Measurements from ENCODE around the gene FOSL2. TPM values are rescaled to one million over a fixed set of nuclear protein-coding genes. Genes with fewer than 3 reads are reported as not detected.

FOSL2 gene
- total RNA-seq, 1 experiment from 2014 or later = 34.2 TPM

- Histone ChIP-seq H3K27me3 (ENCODE audit: low read length) (no peaks in the 10 kb centered on the region), H3K36me3 (ENCODE audit: low read depth, low read length) (no peaks in the 10 kb centered on the region), H3K9me3 (ENCODE audit: low read length) (no peaks in the 10 kb centered on the region), H3K4me2 (ENCODE audit: low read length) (no peak overlapping the region), H3K9ac (ENCODE audit: low read length) (no peak overlapping the region), H3F3A (ENCODE audit: low read length, unreplicated experiment) (no peaks in the 10 kb centered on the region), H3K4me3 (ENCODE audit: low read length) (no peak overlapping the region), H3K4me1 (ENCODE audit: insufficient read depth, low read length) (peaks cover 36% of the 10 kb centered on the region), H3K79me2 (ENCODE audit: low read length) (no peaks in the 10 kb centered on the region), H3K9me2 (replicated peaks; ENCODE audit: low read length) (no peaks in the 10 kb centered on the region), H3K27ac (ENCODE audit: low read length) (no peak overlapping the region), H4K20me1 (ENCODE audit: low read length) (no peaks in the 10 kb centered on the region), H2AFZ (ENCODE audit: low read length) (no peak overlapping the region)
- BruUV-seq (replicated peaks) = no TSS peak
- CTCF ChIA-PET = no interaction called here
- POLR2A ChIA-PET (ENCODE audit: unreplicated experiment) = no interaction called here
- DNase-seq (no peak), ATAC-seq (no peak)
- intact Hi-C loops (cut with micrococcal nuclease) = no loop called here
- TF ChIP-seq EZH2 (IDR thresholded peaks at IDR 0.05; ENCODE audit: low read length, unreplicated experiment) (no peak), EZH2phosphoT487 (IDR thresholded peaks at IDR 0.05; ENCODE audit: borderline replicate concordance, low read length) (no peak)
- TF ChIP-seq, protein P1, sequence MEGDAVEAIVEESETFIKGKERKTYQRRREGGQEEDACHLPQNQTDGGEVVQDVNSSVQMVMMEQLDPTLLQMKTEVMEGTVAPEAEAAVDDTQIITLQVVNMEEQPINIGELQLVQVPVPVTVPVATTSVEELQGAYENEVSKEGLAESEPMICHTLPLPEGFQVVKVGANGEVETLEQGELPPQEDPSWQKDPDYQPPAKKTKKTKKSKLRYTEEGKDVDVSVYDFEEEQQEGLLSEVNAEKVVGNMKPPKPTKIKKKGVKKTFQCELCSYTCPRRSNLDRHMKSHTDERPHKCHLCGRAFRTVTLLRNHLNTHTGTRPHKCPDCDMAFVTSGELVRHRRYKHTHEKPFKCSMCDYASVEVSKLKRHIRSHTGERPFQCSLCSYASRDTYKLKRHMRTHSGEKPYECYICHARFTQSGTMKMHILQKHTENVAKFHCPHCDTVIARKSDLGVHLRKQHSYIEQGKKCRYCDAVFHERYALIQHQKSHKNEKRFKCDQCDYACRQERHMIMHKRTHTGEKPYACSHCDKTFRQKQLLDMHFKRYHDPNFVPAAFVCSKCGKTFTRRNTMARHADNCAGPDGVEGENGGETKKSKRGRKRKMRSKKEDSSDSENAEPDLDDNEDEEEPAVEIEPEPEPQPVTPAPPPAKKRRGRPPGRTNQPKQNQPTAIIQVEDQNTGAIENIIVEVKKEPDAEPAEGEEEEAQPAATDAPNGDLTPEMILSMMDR (conservative IDR thresholded peaks at IDR 0.05; ENCODE audit: low read depth, low read length) = no peak
Observed at GRCh38 chr2:28363686-28364280, 28.9 kb upstream of the FOSL2 start.

DNA sequence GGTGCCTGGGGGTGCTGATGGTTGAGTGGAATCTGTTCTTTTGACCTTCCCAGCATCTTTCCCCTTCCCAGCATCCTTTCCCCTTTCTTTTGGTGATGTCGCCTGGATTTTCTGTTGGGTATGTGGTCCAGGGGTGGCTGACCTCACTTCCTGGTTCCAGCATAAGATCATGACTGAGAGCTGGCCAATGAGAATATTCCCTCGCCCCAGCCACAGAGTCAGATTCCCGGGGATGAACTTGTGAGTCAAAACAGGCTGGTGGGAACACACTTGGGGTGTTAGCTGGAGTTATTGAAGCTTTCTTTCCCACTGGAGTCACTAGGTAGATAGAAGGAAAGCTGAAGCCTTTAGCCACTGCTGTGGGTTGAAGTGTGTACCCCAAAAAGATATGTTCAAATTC, 28.0 kb upstream of the FOSL2 start:
- CTCF ChIA-PET = no interaction called here
- no peak overlapping the region for H2AFZ ChIP-seq (ENCODE audit: low read length)
- no peak overlapping the region for H3K27ac ChIP-seq (ENCODE audit: low read length)
- H3K36me3 ChIP-seq (ENCODE audit: low read depth, low read length) = no peaks in the 10 kb centered on the region
- no peaks in the 10 kb centered on the region for H4K20me1 ChIP-seq (ENCODE audit: low read length)
- DNase-seq (no peak), ATAC-seq (no peak)
- H3K9ac ChIP-seq (ENCODE audit: low read length) = no peak overlapping the region
- H3K27me3 ChIP-seq (ENCODE audit: low read length) = no peaks in the 10 kb centered on the region
- no peak for TF ChIP-seq EZH2 (IDR thresholded peaks at IDR 0.05; ENCODE audit: low read length, unreplicated experiment)
- TF ChIP-seq EZH2phosphoT487 (IDR thresholded peaks at IDR 0.05; ENCODE audit: borderline replicate concordance, low read length) = no peak
- TF ChIP-seq, protein P1 (conservative IDR thresholded peaks at IDR 0.05; ENCODE audit: low read depth, low read length) = no peak
- no TSS peak for BruUV-seq (replicated peaks)
- H3K9me2 ChIP-seq (replicated peaks; ENCODE audit: low read length) = no peaks in the 10 kb centered on the region
- no peak overlapping the region for H3K4me3 ChIP-seq (ENCODE audit: low read length)
- H3K4me1 ChIP-seq (ENCODE audit: insufficient read depth, low read length) = peaks cover 32% of the 10 kb centered on the region
- no peaks in the 10 kb centered on the region for H3K9me3 ChIP-seq (ENCODE audit: low read length)
- intact Hi-C loops (cut with micrococcal nuclease) = no loop called here
- H3K79me2 ChIP-seq (ENCODE audit: low read length) = no peaks in the 10 kb centered on the region
- no peaks in the 10 kb centered on the region for H3F3A ChIP-seq (ENCODE audit: low read length, unreplicated experiment)
- no peak overlapping the region for H3K4me2 ChIP-seq (ENCODE audit: low read length)
- POLR2A ChIA-PET (ENCODE audit: unreplicated experiment) = no interaction called here

DNA sequence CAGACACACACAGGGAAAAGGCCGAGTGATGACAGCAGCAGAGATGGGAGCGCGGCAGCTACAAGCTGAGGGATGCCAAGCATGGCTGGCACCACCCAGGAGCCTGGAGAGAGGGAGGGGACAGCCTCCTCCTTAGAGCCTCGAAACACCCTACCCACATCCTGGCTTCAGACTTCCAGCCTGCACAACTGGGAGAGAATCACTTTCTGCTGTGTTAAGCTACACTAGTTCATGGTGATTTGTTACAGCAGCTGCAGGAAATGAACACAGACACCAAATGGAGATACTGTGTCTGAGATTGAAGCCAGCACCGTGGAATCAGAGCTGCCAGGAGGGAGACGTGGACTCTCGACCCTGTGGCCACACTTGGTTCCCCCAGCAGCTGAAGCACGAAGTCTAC, 27.5 kb upstream of the FOSL2 start:
- CTCF ChIA-PET = no interaction called here
- no peak overlapping the region for H2AFZ ChIP-seq (ENCODE audit: low read length)
- BruUV-seq (replicated peaks) = no TSS peak
- H3K36me3 ChIP-seq (ENCODE audit: low read depth, low read length) = no peaks in the 10 kb centered on the region
- no peaks in the 10 kb centered on the region for H3K9me3 ChIP-seq (ENCODE audit: low read length)
- TF ChIP-seq EZH2 (IDR thresholded peaks at IDR 0.05; ENCODE audit: low read length, unreplicated experiment) (no peak), EZH2phosphoT487 (IDR thresholded peaks at IDR 0.05; ENCODE audit: borderline replicate concordance, low read length) (no peak)
- TF ChIP-seq, protein P1 (conservative IDR thresholded peaks at IDR 0.05; ENCODE audit: low read depth, low read length) = no peak
- no peaks in the 10 kb centered on the region for H3K79me2 ChIP-seq (ENCODE audit: low read length)
- H3F3A ChIP-seq (ENCODE audit: low read length, unreplicated experiment) = no peaks in the 10 kb centered on the region
- POLR2A ChIA-PET (ENCODE audit: unreplicated experiment) = no interaction called here
- no peaks in the 10 kb centered on the region for H4K20me1 ChIP-seq (ENCODE audit: low read length)
- no peaks in the 10 kb centered on the region for H3K27me3 ChIP-seq (ENCODE audit: low read length)
- H3K4me3 ChIP-seq (ENCODE audit: low read length) = no peak overlapping the region
- intact Hi-C loops (cut with micrococcal nuclease) = no loop called here
- H3K9ac ChIP-seq (ENCODE audit: low read length) = no peak overlapping the region
- DNase-seq (no peak), ATAC-seq (no peak)
- H3K27ac ChIP-seq (ENCODE audit: low read length) = no peak overlapping the region
- peaks cover 32% of the 10 kb centered on the region for H3K4me1 ChIP-seq (ENCODE audit: insufficient read depth, low read length)
- no peak overlapping the region for H3K4me2 ChIP-seq (ENCODE audit: low read length)
- no peaks in the 10 kb centered on the region for H3K9me2 ChIP-seq (replicated peaks; ENCODE audit: low read length)

All from PC-3 (cell line).